ENCODE data around the gene AASS.

AASS gene

DNA sequence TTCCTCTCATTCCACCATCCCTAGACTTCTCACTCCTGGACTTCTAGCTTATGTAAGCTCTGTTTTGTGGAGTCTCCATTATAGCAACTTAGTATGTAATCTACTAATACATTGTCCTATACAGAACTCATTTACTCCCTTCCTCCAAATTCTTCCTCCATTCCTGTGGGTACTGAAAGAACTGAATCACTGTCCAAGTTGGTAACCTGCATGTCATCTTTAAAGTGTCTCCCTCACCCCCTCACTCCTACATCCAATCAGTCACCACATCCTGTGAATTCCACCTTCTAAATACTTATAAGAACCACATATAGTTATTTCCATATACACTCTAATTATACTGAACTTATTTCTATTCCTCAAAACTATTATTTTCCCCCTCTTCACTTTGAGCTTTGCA, 20.3 kb downstream of the AASS start:
- in situ Hi-C loops (cut with HindIII; ENCODE audit: low sequenced_read_pairs) = no loop called here

DNA sequence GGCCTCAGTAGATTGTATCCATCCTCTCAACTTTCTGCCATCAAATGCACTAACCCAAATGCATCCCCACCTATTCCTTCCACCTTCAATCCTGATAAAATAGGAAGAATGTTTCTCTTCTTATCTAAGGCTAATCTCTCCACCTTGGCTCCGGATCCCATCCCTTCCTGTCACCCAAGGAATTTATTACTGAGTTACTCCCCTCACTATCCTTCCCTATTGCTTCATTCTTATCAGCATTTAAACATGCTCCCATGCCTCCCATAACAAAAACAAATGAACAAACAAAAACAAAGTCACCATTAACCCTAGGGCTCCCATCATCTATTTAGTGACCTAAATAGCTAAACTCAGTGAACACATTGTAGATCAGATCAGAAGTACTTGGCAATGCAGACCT, 25.3 kb downstream of the AASS start:
- in situ Hi-C loops (cut with HindIII; ENCODE audit: low sequenced_read_pairs) = no loop called here

DNA sequence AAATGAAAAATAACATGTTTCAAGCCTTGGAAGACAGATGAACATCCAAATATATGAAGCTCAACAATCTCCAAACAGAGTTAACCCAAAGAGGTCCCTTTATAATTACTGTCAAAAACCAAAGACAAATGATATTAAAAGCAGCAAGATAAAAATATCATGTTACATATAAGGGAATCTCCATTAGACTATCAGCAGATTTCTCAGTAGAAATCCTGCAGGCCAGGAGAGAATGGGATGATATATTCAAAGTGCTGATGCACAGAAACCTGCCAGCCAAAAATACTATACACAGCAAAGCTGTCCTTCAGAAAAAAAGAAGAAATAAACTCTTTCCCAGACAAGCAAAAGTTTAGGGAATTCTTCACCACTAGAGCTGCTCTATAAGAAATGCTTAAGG, 41.0 kb downstream of the AASS start:
- in situ Hi-C loops (cut with HindIII; ENCODE audit: low sequenced_read_pairs) = no loop called here

DNA sequence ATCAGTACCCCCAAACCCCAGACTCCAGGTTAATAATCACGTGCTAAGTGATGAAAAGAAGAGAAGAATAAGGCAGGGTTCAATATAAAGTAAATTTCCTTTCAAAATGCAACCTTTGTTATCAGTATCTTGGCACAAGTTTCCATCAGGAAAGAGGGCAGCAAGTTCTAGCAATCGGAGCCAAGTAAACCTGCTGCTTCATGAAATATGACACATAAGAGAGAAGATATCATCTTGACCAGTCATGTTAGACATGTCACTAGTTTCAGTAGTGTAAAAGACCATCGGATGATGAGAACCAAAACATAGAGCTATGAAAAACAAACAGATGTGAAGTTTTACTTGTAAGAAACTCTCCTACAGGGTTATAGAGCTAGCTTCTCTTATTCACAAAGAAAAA, 44.0 kb downstream of the AASS start:
- in situ Hi-C loops (cut with HindIII; ENCODE audit: low sequenced_read_pairs) = no loop called here

DNA sequence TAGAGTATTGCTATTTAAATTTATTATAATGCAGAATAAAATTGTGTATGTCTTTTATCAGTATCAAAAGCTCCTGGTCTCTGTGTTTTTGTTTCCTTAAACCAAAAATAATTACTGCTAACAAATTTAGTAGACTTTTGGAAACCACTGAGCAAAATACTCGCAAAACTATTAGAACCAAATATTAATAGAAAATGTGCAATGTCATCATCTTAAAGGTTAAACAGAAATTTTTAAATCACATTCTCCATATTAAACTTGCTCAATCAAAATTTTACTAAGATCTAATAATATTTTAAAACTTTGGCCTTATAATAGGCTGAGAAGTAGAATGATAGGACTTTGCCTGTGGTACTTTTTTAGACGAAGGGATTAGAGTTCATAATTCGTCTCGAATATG, 48.4 kb downstream of the AASS start:
- in situ Hi-C loops (cut with HindIII; ENCODE audit: low sequenced_read_pairs) = no loop called here

DNA sequence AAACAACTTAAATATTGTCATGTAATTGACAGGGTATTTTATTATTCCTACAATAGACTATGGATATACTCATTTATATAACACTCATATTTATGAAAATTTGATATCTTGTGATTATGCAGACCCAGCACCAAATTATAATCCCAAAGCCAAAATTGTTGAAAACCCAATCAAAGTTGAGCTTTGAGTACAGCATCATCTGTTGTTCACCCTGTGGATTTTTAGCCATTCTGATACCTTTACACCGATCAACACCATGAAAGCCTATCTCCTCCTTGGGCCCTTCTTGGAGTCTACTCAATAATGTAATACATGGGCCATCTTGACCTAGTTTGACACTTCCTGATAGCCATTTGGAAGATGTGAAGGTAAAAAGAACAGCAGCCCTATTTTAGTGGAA, 49.5 kb downstream of the AASS start:
- in situ Hi-C loops (cut with HindIII; ENCODE audit: low sequenced_read_pairs) = no loop called here

DNA sequence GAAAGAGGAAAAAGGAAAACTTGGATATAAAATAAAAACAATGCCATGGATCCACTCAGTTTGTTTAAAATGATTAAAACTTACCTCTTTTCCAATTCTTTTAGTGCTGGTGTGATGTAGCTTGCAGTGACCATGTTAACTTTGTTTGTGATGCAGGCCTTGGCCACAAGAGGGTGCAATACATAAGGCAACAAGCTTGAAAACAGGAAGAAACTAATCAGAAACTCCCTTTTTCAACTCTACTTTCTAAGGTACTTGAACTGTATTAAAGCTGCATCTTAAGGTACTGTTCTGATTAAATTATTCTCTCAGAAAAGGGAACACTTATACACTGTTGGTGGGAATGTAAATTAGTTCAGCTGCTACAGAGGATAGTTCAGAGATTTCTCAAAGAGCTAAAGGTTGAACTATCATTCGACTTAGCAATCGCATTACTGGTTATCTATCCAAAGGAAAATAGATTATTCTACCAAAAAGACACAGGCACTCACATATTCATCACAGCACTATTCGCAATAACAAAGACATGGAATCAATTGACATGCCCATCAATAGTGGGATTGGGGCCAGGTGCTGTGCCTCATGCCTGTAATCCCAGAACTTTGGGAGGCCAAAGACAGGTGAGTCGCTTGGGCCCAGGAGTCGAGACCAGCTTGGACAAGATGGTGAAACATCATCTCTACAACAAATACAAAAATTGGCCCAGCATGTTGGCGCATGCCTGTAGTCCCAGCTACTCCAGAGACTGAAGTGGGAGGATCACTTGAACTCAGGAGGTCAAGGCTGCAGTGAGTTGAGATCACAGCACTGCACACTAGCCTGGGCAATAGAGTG, 50.9 kb downstream of the AASS start:
- in situ Hi-C loops (cut with HindIII; ENCODE audit: low sequenced_read_pairs) = no loop called here

DNA sequence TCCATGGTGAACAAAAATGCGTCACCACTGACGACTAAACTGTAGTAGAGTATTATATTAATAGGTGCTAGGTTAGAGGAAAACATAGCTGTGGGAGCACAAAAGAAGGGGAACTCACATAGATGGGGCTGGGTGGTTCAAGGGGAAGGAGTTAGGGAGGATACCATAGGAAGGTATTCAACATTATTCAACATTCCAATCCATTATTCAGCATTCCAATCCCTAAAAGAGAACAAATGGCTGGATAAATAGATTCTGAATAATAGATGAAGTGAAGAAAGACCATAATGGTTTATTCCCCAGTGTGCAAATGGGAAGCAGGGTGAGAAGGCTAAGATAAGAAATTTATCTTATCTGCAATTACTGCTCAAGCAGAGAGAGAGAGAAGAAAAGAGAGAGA, 61.4 kb downstream of the AASS start:
- in situ Hi-C loops (cut with HindIII; ENCODE audit: low sequenced_read_pairs) = no loop called here

DNA sequence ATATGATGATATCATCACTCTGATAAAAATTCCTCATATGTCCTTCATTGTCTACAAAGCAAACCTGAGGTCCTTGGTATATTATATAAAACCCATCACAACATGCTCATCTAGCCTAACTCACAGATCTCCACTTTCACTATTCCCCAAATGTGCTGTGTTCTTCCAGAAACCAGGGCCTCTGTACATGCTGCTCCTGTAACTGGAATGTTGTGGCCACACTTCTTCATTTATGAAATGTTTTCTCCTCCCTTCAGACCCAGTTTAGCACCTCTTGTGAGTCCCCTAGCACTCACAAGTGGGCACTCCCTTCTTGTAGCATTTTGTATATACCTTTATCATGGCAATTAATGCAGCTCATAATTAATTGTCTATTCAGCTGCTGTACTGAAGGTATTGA, 61.9 kb downstream of the AASS start:
- in situ Hi-C loops (cut with HindIII; ENCODE audit: low sequenced_read_pairs) = no loop called here

DNA sequence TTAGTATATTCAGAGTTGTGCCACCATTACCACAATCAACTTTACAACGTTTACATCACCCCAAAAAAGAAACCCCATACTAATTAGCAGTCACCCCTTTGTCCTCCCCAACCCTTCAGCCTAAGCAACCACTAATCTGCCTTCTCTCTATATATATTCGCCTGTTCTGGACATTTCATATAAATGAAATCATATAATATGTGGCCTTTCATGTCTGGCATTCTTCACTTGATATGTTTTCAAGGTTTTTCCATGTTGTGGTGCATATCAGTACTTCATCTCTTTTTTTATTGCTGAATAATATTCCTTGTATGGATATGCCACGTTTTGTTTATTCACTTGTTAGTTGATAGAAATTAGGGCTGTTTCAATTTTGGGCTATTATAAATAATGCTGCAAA, 70.4 kb downstream of the AASS start:
- in situ Hi-C loops (cut with HindIII; ENCODE audit: low sequenced_read_pairs) = no loop called here

DNA sequence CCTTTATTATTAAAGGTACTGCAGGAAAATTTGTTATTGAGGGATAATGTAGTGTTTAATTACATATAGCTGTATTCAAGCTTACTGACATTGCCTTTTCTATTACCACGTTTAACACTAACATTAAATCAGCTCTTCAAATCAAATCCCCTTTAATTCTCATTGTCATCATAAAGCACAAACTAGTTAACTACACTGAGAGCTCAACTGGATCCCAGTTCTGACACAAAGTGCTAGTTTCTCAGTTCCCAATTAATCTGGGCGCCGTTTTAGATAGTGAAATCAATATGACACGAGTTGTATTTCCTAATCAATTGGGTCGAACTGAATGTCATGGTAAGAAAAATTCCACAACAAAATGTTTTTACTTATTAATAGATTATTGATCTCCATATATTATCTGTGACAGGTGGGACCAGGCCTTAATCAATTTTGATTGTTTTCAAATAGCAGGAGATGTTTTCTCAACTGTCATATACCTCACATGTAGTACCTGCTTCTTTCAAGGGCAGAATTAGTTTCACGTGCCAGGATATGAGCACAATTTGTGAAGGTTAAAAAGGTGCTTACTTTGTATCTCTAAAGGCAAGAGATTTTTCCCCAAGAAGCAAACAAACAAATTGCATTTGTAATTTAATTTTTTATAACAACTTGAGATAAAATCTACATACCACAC, 71.0 kb downstream of the AASS start:
- in situ Hi-C loops (cut with HindIII; ENCODE audit: low sequenced_read_pairs) = no loop called here

DNA sequence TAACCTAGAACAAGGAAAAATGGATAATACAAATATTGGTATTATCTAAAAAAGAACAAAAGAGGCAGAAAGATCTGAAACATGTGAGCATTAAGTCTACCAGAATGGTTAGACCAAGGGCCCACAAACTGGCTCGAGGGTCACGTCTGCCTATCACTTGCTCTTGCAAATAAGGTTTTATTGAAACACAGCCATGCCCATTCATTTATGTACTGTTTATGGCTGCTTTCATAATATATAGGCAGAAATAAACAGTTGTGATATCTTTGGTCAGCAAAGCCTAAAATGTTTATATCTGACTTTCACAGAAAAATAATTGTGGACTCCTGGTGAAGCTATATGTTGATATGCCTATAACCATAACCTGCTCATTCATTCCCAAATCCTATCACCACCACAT, 71.8 kb downstream of the AASS start:
- in situ Hi-C loops (cut with HindIII; ENCODE audit: low sequenced_read_pairs) = no loop called here

DNA sequence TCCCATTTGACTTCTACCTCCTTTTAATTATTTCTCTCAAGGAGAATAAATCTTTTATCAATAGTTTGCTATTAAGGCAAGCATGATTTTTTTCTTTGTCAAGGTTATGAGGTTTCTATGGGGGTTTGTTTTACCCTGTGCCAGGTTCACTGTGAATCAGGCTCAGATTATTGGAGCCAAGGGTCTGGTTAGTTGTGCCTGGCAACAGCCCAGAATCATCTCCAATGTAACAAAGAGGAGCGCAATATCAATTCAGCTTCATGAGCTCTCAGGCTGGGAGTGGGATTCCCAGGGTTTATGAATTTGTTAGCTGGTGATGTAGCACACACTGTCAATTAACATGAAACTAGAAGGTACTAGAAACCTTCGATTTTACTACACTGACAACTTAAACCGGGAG, 73.2 kb downstream of the AASS start:
- in situ Hi-C loops (cut with HindIII; ENCODE audit: low sequenced_read_pairs) = no loop called here

DNA sequence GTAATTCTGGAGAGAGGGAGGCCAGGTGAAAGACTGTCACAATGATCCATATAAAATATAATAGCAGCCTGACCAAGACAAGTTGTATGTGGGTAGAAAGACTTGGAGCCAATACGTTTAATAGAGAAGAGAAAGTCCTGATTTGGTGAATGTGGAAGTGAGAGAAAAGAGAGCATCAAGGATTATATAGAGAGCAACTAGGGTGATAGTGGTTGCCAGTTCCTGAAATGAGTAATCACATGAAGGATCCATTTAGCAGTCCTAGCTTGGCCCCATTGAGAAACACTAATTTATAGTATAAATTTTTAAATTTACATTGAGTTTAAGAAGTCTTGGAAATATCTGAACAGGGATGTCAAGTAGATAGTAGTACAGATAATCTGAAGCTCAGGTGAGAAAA, 74.0 kb downstream of the AASS start:
- in situ Hi-C loops (cut with HindIII; ENCODE audit: low sequenced_read_pairs) = no loop called here

DNA sequence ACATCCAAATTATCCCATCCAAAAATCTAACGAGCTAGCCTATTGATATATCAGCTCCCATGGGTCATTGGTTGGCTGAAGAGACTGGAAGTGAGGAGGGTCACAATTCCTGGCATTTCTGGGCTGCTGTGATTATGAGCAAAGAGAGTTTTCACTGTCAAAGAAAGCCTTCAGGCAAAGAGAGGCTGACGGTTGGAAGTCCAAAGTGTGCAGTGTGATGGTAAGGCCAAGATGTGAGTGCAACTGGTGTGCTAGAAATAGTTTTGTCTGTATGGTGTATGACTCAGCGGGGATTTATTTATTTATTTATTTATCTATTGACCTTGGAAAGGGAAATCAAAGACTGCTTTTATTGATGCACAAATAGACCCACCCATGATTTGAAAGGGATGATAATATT, 75.0 kb downstream of the AASS start:
- in situ Hi-C loops (cut with HindIII; ENCODE audit: low sequenced_read_pairs) = no loop called here

DNA sequence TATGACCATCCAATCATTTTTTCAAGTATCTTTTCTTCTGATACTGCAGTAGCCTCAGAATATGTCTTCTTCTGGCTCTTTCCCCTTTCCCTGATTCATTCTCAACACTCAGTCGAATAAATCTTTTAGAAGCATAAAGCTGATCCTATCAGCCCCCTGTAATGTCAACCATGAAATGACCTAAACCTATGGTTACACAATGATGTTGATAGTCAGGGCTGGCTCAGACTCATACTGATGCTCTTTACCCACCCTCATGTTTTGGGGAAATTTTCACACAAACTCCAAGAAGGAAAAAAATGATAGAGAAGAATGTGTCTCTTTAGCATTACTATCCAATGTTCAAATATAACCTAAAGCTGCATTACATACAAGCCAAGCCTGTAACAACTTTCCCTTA, 76.0 kb downstream of the AASS start:
- in situ Hi-C loops (cut with HindIII; ENCODE audit: low sequenced_read_pairs) = no loop called here

DNA sequence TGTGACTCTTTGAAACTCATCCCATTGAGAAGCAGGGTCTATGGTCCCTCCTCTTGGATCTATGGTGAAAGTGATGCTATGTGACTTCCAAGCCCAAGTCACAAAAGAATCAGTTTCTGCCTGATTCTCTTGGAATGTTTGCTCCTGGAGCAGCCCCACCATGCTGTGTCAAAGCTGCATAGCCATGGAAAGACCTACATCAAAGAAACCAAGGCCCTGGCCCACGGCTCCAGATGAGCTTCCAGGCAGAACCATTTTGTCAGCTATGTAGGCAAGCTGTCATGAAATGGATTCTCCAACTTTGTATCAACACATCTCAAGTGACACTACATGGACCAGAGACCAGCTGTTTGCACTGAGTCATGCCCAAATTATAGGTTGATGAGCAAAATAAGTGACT, 77.0 kb downstream of the AASS start:
- in situ Hi-C loops (cut with HindIII; ENCODE audit: low sequenced_read_pairs) = no loop called here

DNA sequence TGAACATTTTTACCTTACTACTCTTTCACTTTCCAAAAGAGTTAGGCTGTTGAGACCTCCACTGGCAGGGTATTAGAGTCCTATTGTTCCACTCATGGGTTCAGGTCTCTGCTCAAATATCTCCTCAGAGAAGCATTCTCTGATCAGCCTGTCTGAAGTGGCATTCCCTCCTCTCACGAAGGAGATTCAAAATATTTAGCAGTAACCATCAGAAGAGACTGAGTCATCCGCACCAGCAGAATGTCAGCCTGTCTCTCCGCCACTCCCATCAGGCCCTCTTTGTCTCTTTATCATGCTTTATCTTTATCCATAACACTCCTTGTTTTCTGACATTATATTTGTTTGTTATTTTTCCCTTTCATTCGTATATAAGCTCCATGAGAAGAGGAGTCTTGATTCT, 79.1 kb downstream of the AASS start:
- in situ Hi-C loops (cut with HindIII; ENCODE audit: low sequenced_read_pairs) = no loop called here

DNA sequence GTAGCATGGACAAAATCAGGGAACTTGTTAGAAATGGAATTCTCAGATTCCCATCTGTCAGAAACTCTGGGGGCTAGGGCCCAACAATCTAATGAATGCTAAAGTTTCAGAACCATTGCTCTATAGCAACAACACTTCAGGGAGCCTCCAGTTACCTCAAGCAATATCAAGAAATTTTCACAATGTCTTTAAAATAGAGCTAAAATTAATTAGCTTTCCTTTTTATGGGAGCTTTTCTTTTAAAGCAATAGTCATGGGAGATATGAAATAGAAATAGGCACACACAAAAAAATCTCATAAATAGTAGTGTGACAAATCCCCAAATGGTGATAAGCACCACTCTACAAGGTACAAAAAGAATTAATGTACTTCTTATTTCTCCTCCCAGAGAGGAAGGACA, 80.9 kb downstream of the AASS start:
- in situ Hi-C loops (cut with HindIII; ENCODE audit: low sequenced_read_pairs) = no loop called here

DNA sequence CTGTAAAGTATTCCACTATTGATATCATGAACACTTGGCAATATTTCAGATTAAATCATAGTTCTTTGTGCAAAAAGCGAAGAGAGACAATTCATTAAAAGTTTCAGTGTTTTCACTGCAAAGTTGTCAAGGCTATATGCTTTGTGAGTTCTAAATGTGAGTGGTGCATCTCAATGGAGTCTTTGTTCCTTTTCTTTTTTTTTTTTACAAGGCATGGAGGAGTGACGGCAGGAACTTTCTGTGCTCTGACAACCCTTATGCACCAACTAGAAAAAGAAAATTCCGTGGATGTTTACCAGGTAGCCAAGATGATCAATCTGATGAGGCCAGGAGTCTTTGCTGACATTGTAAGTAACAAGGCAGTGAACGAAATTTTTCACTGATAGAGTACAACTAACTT, 84.5 kb downstream of the AASS start:
- in situ Hi-C loops (cut with HindIII; ENCODE audit: low sequenced_read_pairs) = no loop called here

DNA sequence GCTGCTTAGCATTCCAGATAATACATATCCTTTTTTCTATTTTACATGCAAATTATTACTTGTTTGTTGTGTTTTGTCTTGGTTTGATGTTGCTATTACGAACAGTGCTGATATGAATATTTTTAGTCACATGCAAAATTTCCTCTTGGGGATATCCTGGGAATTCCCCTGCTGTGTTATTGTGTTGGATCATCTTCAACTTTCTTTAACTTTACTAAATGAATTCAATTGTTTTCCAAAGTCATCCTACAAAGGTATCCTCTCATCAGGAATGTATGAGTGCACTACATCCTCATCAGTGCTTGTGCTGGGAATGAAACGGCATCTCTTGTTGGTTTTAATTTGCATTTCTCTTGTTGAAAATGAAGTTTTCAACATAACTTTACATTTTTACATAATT, 87.1 kb downstream of the AASS start:
- in situ Hi-C loops (cut with HindIII; ENCODE audit: low sequenced_read_pairs) = no loop called here

DNA sequence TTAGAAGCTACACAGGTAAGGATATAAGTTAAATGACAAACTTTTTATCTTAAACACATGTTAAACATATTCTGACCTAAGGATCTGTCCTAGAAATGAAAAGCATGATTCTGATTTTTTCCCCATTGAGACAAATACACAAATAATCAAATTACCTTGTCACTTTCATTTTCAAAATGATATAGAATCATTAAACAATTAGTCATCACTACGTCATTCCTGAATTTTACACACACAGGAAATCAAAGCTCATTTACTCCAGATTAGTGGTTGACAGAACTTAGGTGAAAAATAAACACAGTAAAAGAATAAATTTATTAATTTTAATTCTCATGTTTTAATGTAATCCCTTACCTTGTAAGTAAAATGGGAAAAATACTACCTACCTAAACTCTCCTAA, 89.0 kb downstream of the AASS start:
- in situ Hi-C loops (cut with HindIII; ENCODE audit: low sequenced_read_pairs) = no loop called here

DNA sequence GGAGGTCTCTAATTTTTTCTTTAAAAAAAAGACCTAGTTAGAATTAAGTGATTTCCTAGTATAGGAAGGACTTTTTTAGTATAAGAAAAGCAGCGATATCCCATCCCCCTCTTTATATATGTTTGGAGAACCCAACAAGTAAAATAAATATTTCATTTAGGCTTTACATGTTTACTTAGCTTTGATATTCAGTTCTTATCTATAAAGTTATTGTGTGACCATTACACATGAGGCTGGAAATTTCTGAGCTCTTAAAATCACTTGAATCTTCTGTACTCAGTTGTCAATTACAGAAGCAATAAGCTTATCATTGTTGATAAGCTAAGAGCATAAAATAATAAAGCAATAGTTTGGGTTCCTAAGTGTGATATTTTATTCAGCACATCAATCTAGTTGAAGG, 89.7 kb downstream of the AASS start:
- in situ Hi-C loops (cut with HindIII; ENCODE audit: low sequenced_read_pairs) = no loop called here
